ENCODE measurements around the gene CPSF4.

DNA sequence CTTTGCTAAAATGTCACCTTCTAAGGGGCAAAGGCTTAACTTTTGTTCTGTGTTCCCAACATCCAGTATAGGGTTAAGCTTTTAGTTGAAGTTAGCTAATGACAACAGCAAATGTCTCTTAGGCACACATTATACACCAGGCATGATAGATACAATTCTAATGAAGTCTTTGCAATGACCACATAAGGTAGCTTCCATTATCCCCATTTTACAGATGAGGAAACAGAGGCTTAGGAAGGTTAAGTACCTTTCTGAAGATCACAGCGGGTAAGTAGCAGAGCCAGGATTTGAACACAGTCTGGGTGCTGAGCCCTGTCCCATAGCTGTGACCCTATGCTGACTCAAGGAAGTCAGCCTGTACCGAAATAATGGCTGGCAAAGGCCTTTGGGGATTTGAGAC lies 28.1 kb upstream of the CPSF4 start:
- TF ChIP-seq FOXA1 (IDR thresholded peaks at IDR 0.05) (no peak), SUZ12 (IDR thresholded peaks at IDR 0.05) (no peak), TARDBP (IDR thresholded peaks at IDR 0.05) (no peak), L3MBTL2 (conservative IDR thresholded peaks at IDR 0.05) (no peak), ELF4 (IDR thresholded peaks at IDR 0.05) (no peak), SP1 (IDR thresholded peaks at IDR 0.05) (no peak), ARNT (IDR thresholded peaks at IDR 0.05) (no peak), FOXM1 (IDR thresholded peaks at IDR 0.05; ENCODE audit: borderline replicate concordance) (no peak), FOXK2 (IDR thresholded peaks at IDR 0.05) (no peak)
- TF ChIP-seq, protein P1, sequence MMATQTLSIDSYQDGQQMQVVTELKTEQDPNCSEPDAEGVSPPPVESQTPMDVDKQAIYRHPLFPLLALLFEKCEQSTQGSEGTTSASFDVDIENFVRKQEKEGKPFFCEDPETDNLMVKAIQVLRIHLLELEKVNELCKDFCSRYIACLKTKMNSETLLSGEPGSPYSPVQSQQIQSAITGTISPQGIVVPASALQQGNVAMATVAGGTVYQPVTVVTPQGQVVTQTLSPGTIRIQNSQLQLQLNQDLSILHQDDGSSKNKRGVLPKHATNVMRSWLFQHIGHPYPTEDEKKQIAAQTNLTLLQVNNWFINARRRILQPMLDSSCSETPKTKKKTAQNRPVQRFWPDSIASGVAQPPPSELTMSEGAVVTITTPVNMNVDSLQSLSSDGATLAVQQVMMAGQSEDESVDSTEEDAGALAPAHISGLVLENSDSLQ (IDR thresholded peaks at IDR 0.05), result no peak
